ENCODE data around the gene CBARP.

CBARP gene

DNA sequence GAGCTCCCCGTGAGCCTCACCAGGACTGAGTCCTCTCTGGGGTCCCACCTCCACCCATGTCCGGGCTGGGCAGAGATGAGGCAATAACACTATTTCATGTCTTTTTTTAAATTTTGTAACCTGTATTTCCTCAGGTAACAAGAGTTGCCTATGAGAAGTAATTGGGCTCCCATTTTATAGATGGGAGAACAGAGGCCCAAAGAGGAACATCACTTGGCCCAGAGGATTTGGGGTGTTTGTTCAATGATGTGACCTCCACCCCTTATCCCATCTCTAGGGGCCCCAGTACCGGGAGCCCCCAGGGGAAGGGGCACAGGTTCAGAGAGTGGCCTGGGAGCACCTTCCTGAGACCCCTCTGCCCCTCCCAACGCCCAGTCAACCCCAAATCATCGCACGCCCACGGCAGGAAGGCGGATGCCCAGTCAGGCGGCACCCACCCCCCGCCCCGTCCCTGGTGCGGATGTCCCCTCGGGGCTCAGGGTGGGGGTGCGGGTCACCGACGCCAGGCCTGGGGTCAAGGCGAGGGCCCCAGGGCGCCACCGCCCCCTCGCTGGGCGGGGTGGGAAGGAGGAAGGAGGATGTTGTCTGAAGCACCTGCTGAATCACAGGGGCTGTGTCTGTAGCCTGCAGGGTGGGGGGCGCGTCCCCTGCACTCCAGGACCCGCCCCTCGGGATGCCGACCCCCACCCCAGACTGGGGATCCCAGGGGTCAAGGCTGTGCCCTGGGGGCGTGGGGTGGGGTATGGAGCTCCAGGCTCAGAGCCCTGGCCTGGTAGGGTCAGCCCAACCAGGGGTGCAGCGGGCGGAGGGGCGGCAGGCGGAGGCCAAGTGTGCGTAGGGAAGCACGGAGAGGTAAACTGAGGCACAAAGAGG, 22.3 kb upstream of the CBARP start:
- TF ChIP-seq, protein P1, sequence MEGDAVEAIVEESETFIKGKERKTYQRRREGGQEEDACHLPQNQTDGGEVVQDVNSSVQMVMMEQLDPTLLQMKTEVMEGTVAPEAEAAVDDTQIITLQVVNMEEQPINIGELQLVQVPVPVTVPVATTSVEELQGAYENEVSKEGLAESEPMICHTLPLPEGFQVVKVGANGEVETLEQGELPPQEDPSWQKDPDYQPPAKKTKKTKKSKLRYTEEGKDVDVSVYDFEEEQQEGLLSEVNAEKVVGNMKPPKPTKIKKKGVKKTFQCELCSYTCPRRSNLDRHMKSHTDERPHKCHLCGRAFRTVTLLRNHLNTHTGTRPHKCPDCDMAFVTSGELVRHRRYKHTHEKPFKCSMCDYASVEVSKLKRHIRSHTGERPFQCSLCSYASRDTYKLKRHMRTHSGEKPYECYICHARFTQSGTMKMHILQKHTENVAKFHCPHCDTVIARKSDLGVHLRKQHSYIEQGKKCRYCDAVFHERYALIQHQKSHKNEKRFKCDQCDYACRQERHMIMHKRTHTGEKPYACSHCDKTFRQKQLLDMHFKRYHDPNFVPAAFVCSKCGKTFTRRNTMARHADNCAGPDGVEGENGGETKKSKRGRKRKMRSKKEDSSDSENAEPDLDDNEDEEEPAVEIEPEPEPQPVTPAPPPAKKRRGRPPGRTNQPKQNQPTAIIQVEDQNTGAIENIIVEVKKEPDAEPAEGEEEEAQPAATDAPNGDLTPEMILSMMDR (IDR thresholded peaks at IDR 0.05; ENCODE audit: low read depth, low read length): no peak
- no peak for TF ChIP-seq POLR2A (IDR thresholded peaks at IDR 0.05; ENCODE audit: extremely low read depth, insufficient read length)
- TF ChIP-seq MYC (IDR thresholded peaks at IDR 0.05; ENCODE audit: low read depth, low read length): no peak
- no peak for TF ChIP-seq MAX (IDR thresholded peaks at IDR 0.05; ENCODE audit: low read depth, low read length)
- DNase-seq (ENCODE audit: low read depth): no peak
- H3K4me3 ChIP-seq (ENCODE audit: low read depth, low read length): no peak overlapping the region

GRCh38 chr19:1259206-1259875, 21.5 kb upstream of the CBARP start:
- no peak overlapping the region for H3K4me3 ChIP-seq (ENCODE audit: low read depth, low read length)
- no peak for TF ChIP-seq MYC (IDR thresholded peaks at IDR 0.05; ENCODE audit: low read depth, low read length)
- TF ChIP-seq MAX (IDR thresholded peaks at IDR 0.05; ENCODE audit: low read depth, low read length): no peak
- TF ChIP-seq, protein P1 (IDR thresholded peaks at IDR 0.05; ENCODE audit: low read depth, low read length): no peak
- DNase-seq (ENCODE audit: low read depth): peak; percentile 61

- TF ChIP-seq MYC (IDR thresholded peaks at IDR 0.05; ENCODE audit: low read depth, low read length): no peak
- TF ChIP-seq POLR2A (IDR thresholded peaks at IDR 0.05; ENCODE audit: extremely low read depth, insufficient read length): no peak
- TF ChIP-seq MAX (IDR thresholded peaks at IDR 0.05; ENCODE audit: low read depth, low read length): no peak
- TF ChIP-seq, protein P1 (IDR thresholded peaks at IDR 0.05; ENCODE audit: low read depth, low read length): no peak
- H3K4me3 ChIP-seq (ENCODE audit: low read depth, low read length): no peak overlapping the region
- no peak for DNase-seq (ENCODE audit: low read depth)
These were observed 21.0 kb upstream of the CBARP start for GRCh38 chr19:1258707-1259205.

DNA sequence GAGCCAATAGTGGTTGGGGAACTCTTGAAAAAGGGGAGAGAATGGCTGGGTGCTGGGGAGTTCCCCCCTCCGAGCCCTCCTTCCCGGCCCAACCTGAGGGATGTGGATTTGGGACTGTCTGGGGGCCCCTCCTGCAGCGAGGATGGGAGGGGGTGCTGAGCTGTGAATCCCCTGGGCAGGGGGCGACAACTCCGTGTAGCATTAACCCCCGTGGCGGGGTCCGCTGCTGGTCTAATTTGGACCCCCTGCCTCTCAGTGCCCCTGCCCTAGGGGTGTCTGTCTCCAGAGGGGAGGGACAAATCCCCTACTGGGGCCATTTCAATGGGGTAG, 20.3 kb upstream of the CBARP start:
- DNase-seq (ENCODE audit: low read depth): no peak
- no peak overlapping the region for H3K4me3 ChIP-seq (ENCODE audit: low read depth, low read length)
- TF ChIP-seq POLR2A (IDR thresholded peaks at IDR 0.05; ENCODE audit: extremely low read depth, insufficient read length) (no peak), MYC (IDR thresholded peaks at IDR 0.05; ENCODE audit: low read depth, low read length) (no peak), MAX (IDR thresholded peaks at IDR 0.05; ENCODE audit: low read depth, low read length) (no peak)
- TF ChIP-seq, protein P1 (IDR thresholded peaks at IDR 0.05; ENCODE audit: low read depth, low read length): no peak

- DNase-seq (ENCODE audit: low read depth): no peak
- TF ChIP-seq MYC (IDR thresholded peaks at IDR 0.05; ENCODE audit: low read depth, low read length): no peak
- H3K4me3 ChIP-seq (ENCODE audit: low read depth, low read length): no peak overlapping the region
These were observed 19.8 kb upstream of the CBARP start for GRCh38 chr19:1257475-1258162.
